Mesangial cell (primary cell): ENCODE data around the gene LGI1. TPM values are rescaled to one million over a fixed set of nuclear protein-coding genes. Genes with fewer than 3 reads are reported as not detected.

Experiments
- total RNA-seq: library from RNA; depleted of rRNA; stranded (reverse); fragments of >200 nt; gene quantifications from 2 replicates; pipeline ENCODE4 v1.2.3, GENCODE V29; 2015

LGI1 gene
- not detected in 2 replicates for total RNA-seq

GRCh38 chr10:93757801-93758507, at the start of gene LGI1:
LGI1 (plus strand) TSS chr10:93757936; CDS start chr10:93758145, 209 bp downstream.

Other genes starting within 250 kb of the LGI1 start
- gene FFAR4, start 191.3 kb upstream of the LGI1 start, total RNA-seq: not detected in 2 replicates
- 0.49 and 0.63 TPM in 2 replicates for gene RBP4, start 156.7 kb upstream of the LGI1 start, total RNA-seq
- not detected in 2 replicates for gene PDE6C, start 145.4 kb upstream of the LGI1 start, total RNA-seq
- gene FRA10AC1, start 55.3 kb upstream of the LGI1 start, total RNA-seq: 2.0 and 3.0 TPM in 2 replicates
- 3.8 and 5.1 TPM in 2 replicates for gene SLC35G1, start 136.0 kb downstream of the LGI1 start, total RNA-seq
- gene PLCE1, start 236.0 kb downstream of the LGI1 start, total RNA-seq: 4.4 and 5.2 TPM in 2 replicates